MCF 10A (cell line): ENCODE data around the gene KRT10. TPM values are rescaled to one million over a fixed set of nuclear protein-coding genes. Genes with fewer than 3 reads are reported as not detected.

Source experiments
- BruUV-seq: library from RNA; stranded (reverse); fragments of 400-500 nt; replicated peaks from 2 replicates; lab custom pipeline; 2021; lab: Mats Ljungman, UMichigan
- CTCF ChIA-PET: fragments of 300-600 bp; sonication (Branson Sonifier 250); formaldehyde crosslinking; extraction: SDS; loops from one replicate; lab custom pipeline; 2021; ENCODE audit warnings: antibody characterized with exemption, inconsistent platforms; lab: Yijun Ruan, JAX
- POLR2A ChIA-PET: fragments of 300-600, 350-650 bp; sonication (Branson Sonifier 250); formaldehyde crosslinking; extraction: SDS; loops from one replicate; lab custom pipeline; 2020; ENCODE audit warnings: antibody characterized with exemption, inconsistent platforms; lab: Yijun Ruan, JAX
- DNase-seq: peaks from one replicate; pipeline ENCODE4 v3.0.0-alpha.2; 2018; ENCODE audit not compliant: unreplicated experiment
- H3K27ac Mint-ChIP-seq: one replicate; pipeline ENCODE4 v1.8.0; 2022; ENCODE audit warnings: mild to moderate bottlenecking, low read depth, mixed read lengths; ENCODE audit not compliant: unreplicated experiment
- H3K27me3 Mint-ChIP-seq: one replicate; pipeline ENCODE4 v1.8.0; 2022; ENCODE audit warnings: mixed read lengths; ENCODE audit not compliant: insufficient read depth, unreplicated experiment
- H3K36me3 Mint-ChIP-seq: one replicate; pipeline ENCODE4 v1.8.0; 2022; ENCODE audit warnings: mild to moderate bottlenecking, moderate library complexity, mixed read lengths; ENCODE audit not compliant: insufficient read depth, unreplicated experiment
- H3K4me1 Mint-ChIP-seq: one replicate; pipeline ENCODE4 v1.8.0; 2022; ENCODE audit warnings: mixed read lengths; ENCODE audit not compliant: insufficient read depth, unreplicated experiment
- H3K4me3 Mint-ChIP-seq: one replicate; pipeline ENCODE4 v1.8.0; 2022; ENCODE audit warnings: mild to moderate bottlenecking, moderate library complexity, mixed read lengths; ENCODE audit not compliant: unreplicated experiment
- H3K9me3 Mint-ChIP-seq: one replicate; pipeline ENCODE4 v1.8.0; 2022; ENCODE audit warnings: mixed read lengths; ENCODE audit not compliant: unreplicated experiment
- CTCF ChIP-seq: fragments of 200-600 bp; IDR thresholded peaks from one replicate; pipeline ENCODE4 v1.8.0; 2022; ENCODE audit warnings: antibody characterized with exemption, mild to moderate bottlenecking; ENCODE audit not compliant: unreplicated experiment
- intact Hi-C: fragments of 100-400 bp; cut with micrococcal nuclease; formaldehyde crosslinking; loops from 2 replicates; pipeline ENCODE4 v1.14.1; 2022
- total RNA-seq: library from RNA; stranded (reverse); gene quantifications from 2 replicates; pipeline ENCODE4 v1.2.3, GENCODE V29; 2022

Gene KRT10
- total RNA-seq, 1 experiment from 2014 or later: 95.5 TPM

GRCh38 chr17:40866838-40867237, 44.4 kb upstream of the KRT10 start, which contains the start of gene KRT12:
Gene KRT12 (minus strand): TSS chr17:40867223. CDS start chr17:40867186, 37 bp downstream.
- Mint-ChIP-seq H3K4me3 (no peak within 1 kb of the TSS), H3K4me1 (no peaks in the 10 kb centered on the region), H3K27ac (no peak within 1 kb of the TSS), H3K36me3 (no peaks in the 10 kb centered on the region), H3K27me3 (no peaks in the 10 kb centered on the region), H3K9me3 (no peaks in the 10 kb centered on the region)
- intact Hi-C loops: no loop called here
- no TSS peak for BruUV-seq
- TF ChIP-seq CTCF: no peak
- no peak for DNase-seq
- POLR2A ChIA-PET: interaction anchor here (0.6 to 1.0 kb wide), 3 partner anchors 34 to 60 kb away, joined by 3 to 5 read pairs (median 4); no protein-coding TSS in a partner anchor
- CTCF ChIA-PET: interaction anchor here (1.0 kb wide), 1 partner anchor 781 kb away, joined by 3 read pairs; no protein-coding TSS in a partner anchor

GRCh38 chr17:40864661-40865390, 42.4 kb upstream of the KRT10 start:
- POLR2A ChIA-PET: interaction anchor here (0.6 kb wide), 1 partner anchor 19 kb away, joined by 3 read pairs; no protein-coding TSS in a partner anchor

GRCh38 chr17:40862985-40863733, 40.7 kb upstream of the KRT10 start:
- Mint-ChIP-seq H3K36me3 (no peaks in the 10 kb centered on the region), H3K27me3 (no peaks in the 10 kb centered on the region), H3K9me3 (no peaks in the 10 kb centered on the region), H3K4me3 (no peak overlapping the region), H3K4me1 (no peaks in the 10 kb centered on the region), H3K27ac (no peak overlapping the region)
- intact Hi-C loops: no loop called here
- no peak for DNase-seq
- ChIA-PET CTCF (interaction anchor here (0.6 to 1.2 kb wide), 5 partner anchors 21 to 785 kb away, joined by 3 to 4 read pairs (median 3); no protein-coding TSS in a partner anchor), POLR2A (interaction anchor here (0.5 to 1.5 kb wide), 5 partner anchors 13 to 783 kb away, joined by 3 to 4 read pairs (median 3); no protein-coding TSS in a partner anchor)
- no peak for TF ChIP-seq CTCF
- BruUV-seq: no TSS peak

More at GRCh38 chr17:40864661-40865390, 42.4 kb upstream of the KRT10 start:
- Mint-ChIP-seq H3K4me3 (no peak overlapping the region), H3K9me3 (no peaks in the 10 kb centered on the region), H3K36me3 (no peaks in the 10 kb centered on the region), H3K27me3 (no peaks in the 10 kb centered on the region), H3K27ac (no peak overlapping the region), H3K4me1 (no peaks in the 10 kb centered on the region)
- DNase-seq: no peak
- CTCF ChIA-PET: interaction anchor here (0.6 to 1.1 kb wide), 2 partner anchors 19 to 115 kb away, joined by 3 read pairs; no protein-coding TSS in a partner anchor
- intact Hi-C loops: no loop called here
- no peak for TF ChIP-seq CTCF
- BruUV-seq: no TSS peak
